Mononuclear cell (primary cell): ENCODE measurements around the gene VSIR. TPM values are rescaled to one million over a fixed set of nuclear protein-coding genes. Genes with fewer than 3 reads are reported as not detected.
A peak's percentile ranks its signal among the peaks of the same experiment; 100 is the strongest.

Experiments used
- H3K27me3 ChIP-seq: 2 replicates; pipeline ENCODE4 v1.6.0; 2011; ENCODE audit warnings: low read length, control low read depth; ENCODE audit not compliant: insufficient read depth
- H3K4me1 ChIP-seq: 2 replicates; pipeline ENCODE4 v1.5.1; 2011; ENCODE audit warnings: mild to moderate bottlenecking, low read length, control low read depth; ENCODE audit not compliant: insufficient read depth
- H3K4me3 ChIP-seq: 2 replicates; pipeline ENCODE4 v1.5.1; 2011; ENCODE audit warnings: mild to moderate bottlenecking, low read length, moderate library complexity
- H3K9me3 ChIP-seq: 2 replicates; pipeline ENCODE4 v1.5.1; 2011; ENCODE audit warnings: low read depth, mild to moderate bottlenecking, control low read depth, low read length
- total RNA-seq: library from RNA; depleted of rRNA; stranded (reverse); fragments of >200 nt; gene quantifications from one replicate; pipeline ENCODE4 v1.2.3, GENCODE V29; 2012

Gene VSIR
- 240 TPM for total RNA-seq

- Histone ChIP-seq H3K4me1 (peaks cover 85% of the 10 kb centered on the region), H3K9me3 (no peaks in the 10 kb centered on the region), H3K4me3 (peak within 1 kb of the TSS; percentile 96), H3K27me3 (no peaks in the 10 kb centered on the region)
Measured at GRCh38 chr10:71773221-71773971, at the start of gene VSIR. VSIR (minus strand) TSS chr10:71773520; CDS start chr10:71773439, 81 bp downstream.

- Histone ChIP-seq H3K4me1 (peaks cover 81% of the 10 kb centered on the region), H3K4me3 (no peak overlapping the region), H3K9me3 (no peaks in the 10 kb centered on the region), H3K27me3 (no peaks in the 10 kb centered on the region)
Measured at GRCh38 chr10:71821909-71822763, 48.8 kb upstream of the VSIR start.

- Histone ChIP-seq H3K27me3 (no peaks in the 10 kb centered on the region), H3K4me1 (peaks cover 85% of the 10 kb centered on the region), H3K4me3 (no peak overlapping the region), H3K9me3 (no peaks in the 10 kb centered on the region)
Measured at GRCh38 chr10:71820966-71821365, 47.6 kb upstream of the VSIR start.

GRCh38 chr10:71819985-71820384 lies 46.7 kb upstream of the VSIR start:
- Histone ChIP-seq H3K27me3 (no peaks in the 10 kb centered on the region), H3K9me3 (no peaks in the 10 kb centered on the region), H3K4me3 (no peak overlapping the region), H3K4me1 (peaks cover 93% of the 10 kb centered on the region)

- no peak overlapping the region for H3K4me3 ChIP-seq
- no peaks in the 10 kb centered on the region for H3K27me3 ChIP-seq
Measured at GRCh38 chr10:71819441-71819861, 46.1 kb upstream of the VSIR start.

GRCh38 chr10:71818674-71819260 lies 45.4 kb upstream of the VSIR start:
- H3K4me3 ChIP-seq, result no peak overlapping the region

More at GRCh38 chr10:71819441-71819861, 46.1 kb upstream of the VSIR start:
- H3K4me1 ChIP-seq, result peaks cover 97% of the 10 kb centered on the region
- H3K9me3 ChIP-seq, result no peaks in the 10 kb centered on the region

GRCh38 chr10:71817831-71818655 lies 44.7 kb upstream of the VSIR start:
- no peak overlapping the region for H3K4me3 ChIP-seq
- H3K4me1 ChIP-seq, result peaks cover 87% of the 10 kb centered on the region
- no peaks in the 10 kb centered on the region for H3K9me3 ChIP-seq
- no peaks in the 10 kb centered on the region for H3K27me3 ChIP-seq

More at GRCh38 chr10:71818674-71819260, 45.4 kb upstream of the VSIR start:
- Histone ChIP-seq H3K9me3 (no peaks in the 10 kb centered on the region), H3K27me3 (no peaks in the 10 kb centered on the region), H3K4me1 (peaks cover 95% of the 10 kb centered on the region)

GRCh38 chr10:71816936-71817618 lies 43.8 kb upstream of the VSIR start:
- Histone ChIP-seq H3K27me3 (no peaks in the 10 kb centered on the region), H3K9me3 (no peaks in the 10 kb centered on the region), H3K4me3 (no peak overlapping the region), H3K4me1 (peaks cover 86% of the 10 kb centered on the region)

- H3K4me3 ChIP-seq, result no peak overlapping the region
- H3K9me3 ChIP-seq, result no peaks in the 10 kb centered on the region
- peaks cover 82% of the 10 kb centered on the region for H3K4me1 ChIP-seq
- no peaks in the 10 kb centered on the region for H3K27me3 ChIP-seq
Measured at GRCh38 chr10:71816421-71816851, 43.1 kb upstream of the VSIR start.

- H3K27me3 ChIP-seq, result no peaks in the 10 kb centered on the region
- no peak overlapping the region for H3K4me3 ChIP-seq
- H3K9me3 ChIP-seq, result no peaks in the 10 kb centered on the region
- peaks cover 74% of the 10 kb centered on the region for H3K4me1 ChIP-seq
Measured at GRCh38 chr10:71815515-71816130, 42.3 kb upstream of the VSIR start.

GRCh38 chr10:71814922-71815411 lies 41.6 kb upstream of the VSIR start:
- Histone ChIP-seq H3K4me1 (peaks cover 68% of the 10 kb centered on the region), H3K9me3 (no peaks in the 10 kb centered on the region), H3K27me3 (no peaks in the 10 kb centered on the region), H3K4me3 (no peak overlapping the region)

GRCh38 chr10:71812913-71813590 lies 39.7 kb upstream of the VSIR start:
- no peak overlapping the region for H3K4me3 ChIP-seq

More at GRCh38 chr10:71812913-71813590, 39.7 kb upstream of the VSIR start:
- Histone ChIP-seq H3K9me3 (no peaks in the 10 kb centered on the region), H3K4me1 (peaks cover 49% of the 10 kb centered on the region), H3K27me3 (no peaks in the 10 kb centered on the region)
